Keratinocyte (primary cell): ENCODE measurements around the gene IL15RA.

Experiments
- CTCF ChIP-seq, 3 experiments: IDR thresholded peaks in 1 of 3; conservative IDR thresholded peaks in 1 of 3; optimal IDR thresholded peaks in 1 of 3; 2 replicates in 2 of 3; 3 replicates in 1 of 3; pipeline versions ENCODE3 to v1.5.1; 2011; ENCODE audit warnings: low read length in 3 of 3, mild to moderate bottlenecking in 3 of 3, moderate library complexity in 2 of 3, control low read depth in 1 of 3, inconsistent platforms in 1 of 3; ENCODE audit not compliant: insufficient read depth in 2 of 3; ENCODE audit errors: extremely low read depth in 1 of 3
- EZH2 ChIP-seq: IDR thresholded peaks from one replicate; pipeline ENCODE4 v1.6.1; 2012; ENCODE audit warnings: inconsistent platforms, mild to moderate bottlenecking, low read length, moderate library complexity

- TF ChIP-seq CTCF (optimal IDR thresholded peaks at IDR 0.05 in 1 of 3, IDR thresholded peaks at IDR 0.05 in 1 of 3, conservative IDR thresholded peaks at IDR 0.05 in 1 of 3; ENCODE audit: extremely low read depth in 1 of 3, insufficient read depth in 2 of 3, low read length in 3 of 3) (no peak), EZH2 (no peak)
These were observed 25.6 kb upstream of the IL15RA start for GRCh38 chr10:6002809-6003510.
